H1 (cell line): ENCODE results near the gene HEPHL1. TPM values are rescaled to one million over a fixed set of nuclear protein-coding genes. Genes with fewer than 3 reads are reported as not detected.

Source experiments
- ATF2 ChIP-seq: IDR thresholded peaks from 2 replicates; pipeline ENCODE4 v1.6.1; 2012; ENCODE audit warnings: low read length, inconsistent platforms
- POU5F1 ChIP-seq: IDR thresholded peaks from 2 replicates; pipeline ENCODE4 v1.6.1; 2011; ENCODE audit warnings: low read depth, mild to moderate bottlenecking, low read length, moderate library complexity
- RNF2 ChIP-seq: fragments of 200-900, 300-1000 bp; sonication (generic); IDR thresholded peaks from 2 replicates; pipeline ENCODE4 v1.7.1; 2016; ENCODE audit warnings: borderline replicate concordance, low read depth, mild to moderate bottlenecking, antibody characterized with exemption, low read length; ENCODE audit not compliant: poor library complexity, severe bottlenecking; ENCODE audit errors: missing control alignments
- TBP ChIP-seq: IDR thresholded peaks from 2 replicates; pipeline ENCODE4 v1.6.1; 2011; ENCODE audit warnings: low read depth, low read length, improper control_type of control experiment
- polyA plus RNA-seq, 7 experiments: library from polyadenylated mRNA; depleted of rRNA in 3 of 7; stranded (reverse) in 5 of 7; unstranded in 2 of 7; fragments of >200 nt in 5 of 7; fragments of 200-250 nt in 2 of 7; gene quantifications; 1 replicate in 5 of 7; 2 replicates in 1 of 7; 4 replicates in 1 of 7; pipeline versions ENCODE4 v1.2.1 to v1.2.3, GENCODE V29; 2011 to 2013; ENCODE audit warnings: missing spikeins in 2 of 7, mixed read lengths in 2 of 7
- total RNA-seq: library from RNA; stranded (reverse); fragmentation: NEBNext Ultra II Directional; extraction: Animal tissue kit (Norgen Biotek cat#: 25700); gene quantifications from 2 replicates; pipeline ENCODE4 v1.2.1, GENCODE V29; 2021

Gene HEPHL1
- total and polyA plus RNA-seq, 2 of the 8 experiments (the other 6 are each of a cell fraction or from before 2014, with no cell fraction given): 0.09 to 0.11 TPM

- TF ChIP-seq RNF2 (no peak), POU5F1 (no peak), ATF2 (no peak), TBP (no peak)
Measured at GRCh38 chr11:94134651-94135512, 113.7 kb downstream of the HEPHL1 start (continued).
